DOHH2 (cell line): ENCODE measurements around the gene LAPTM5.

ENCODE experiments used
- H3F3A ChIP-seq: fragments of 200-600 bp; sonication (generic), shearing (Covaris generic); 2 replicates; pipeline ENCODE4 v1.6.0; 2016; ENCODE audit warnings: antibody characterized with exemption, mild to moderate bottlenecking; ENCODE audit not compliant: control insufficient read depth, insufficient read depth
- H3K27ac ChIP-seq: fragments of 200-600 bp; sonication (generic); 2 replicates; pipeline ENCODE4 v1.5.1; 2014; ENCODE audit warnings: low read depth, mild to moderate bottlenecking, low read length, moderate library complexity
- H3K27me3 ChIP-seq: fragments of 200-600 bp; sonication (generic); 2 replicates; pipeline ENCODE4 v1.6.1; 2014; ENCODE audit warnings: mild to moderate bottlenecking, low read length, mixed read lengths; ENCODE audit not compliant: control insufficient read depth
- H3K36me3 ChIP-seq: fragments of 200-600 bp; sonication (generic); 2 replicates; pipeline ENCODE4 v1.6.1; 2014; ENCODE audit warnings: mild to moderate bottlenecking, low read length, moderate library complexity, mixed read lengths; ENCODE audit not compliant: control insufficient read depth
- H3K4me1 ChIP-seq: fragments of 200-600 bp; sonication (generic); 2 replicates; pipeline ENCODE4 v1.6.1; 2014; ENCODE audit warnings: mild to moderate bottlenecking, low read length, mixed read lengths; ENCODE audit not compliant: control insufficient read depth
- H3K4me2 ChIP-seq: fragments of 200-600 bp; sonication (generic); 2 replicates; pipeline ENCODE4 v1.6.0; 2014; ENCODE audit warnings: mild to moderate bottlenecking, low read length, moderate library complexity
- H3K4me3 ChIP-seq: fragments of 200-600 bp; sonication (generic); 2 replicates; pipeline ENCODE4 v1.5.1; 2014; ENCODE audit warnings: mild to moderate bottlenecking, low read length, mixed read lengths
- H3K79me2 ChIP-seq: fragments of 200-600 bp; sonication (generic); 2 replicates; pipeline ENCODE4 v1.6.1; 2014; ENCODE audit warnings: mild to moderate bottlenecking, low read length, mixed read lengths; ENCODE audit not compliant: control insufficient read depth
- H3K9me2 ChIP-seq: fragments of 200-600 bp; sonication (generic); replicated peaks from 2 replicates; pipeline ENCODE4 v1.6.1; 2014; ENCODE audit warnings: mild to moderate bottlenecking, low read length, mixed read lengths; ENCODE audit not compliant: control insufficient read depth
- H3K9me3 ChIP-seq: fragments of 200-600 bp; sonication (generic); 2 replicates; pipeline ENCODE4 v1.6.1; 2014; ENCODE audit warnings: antibody characterized with exemption, low read length, mixed read lengths; ENCODE audit not compliant: control insufficient read depth, insufficient read depth
- H4K20me1 ChIP-seq: fragments of 200-600 bp; sonication (generic); 2 replicates; pipeline ENCODE4 v1.6.0; 2014; ENCODE audit warnings: low read depth, mild to moderate bottlenecking, antibody characterized with exemption, low read length, moderate library complexity; ENCODE audit not compliant: control insufficient read depth, insufficient read depth
- EZH2phosphoT487 ChIP-seq: fragments of 200-600 bp; sonication (generic); IDR thresholded peaks from 2 replicates; pipeline ENCODE4 v1.6.1; 2017; ENCODE audit warnings: borderline replicate concordance, mild to moderate bottlenecking, antibody characterized with exemption, low read length, moderate library complexity, mixed read lengths
- TF ChIP-seq, protein P1 (sequence below): fragments of 200-600 bp; sonication (generic); IDR thresholded peaks from one replicate; pipeline ENCODE4 v1.5.1; 2014; ENCODE audit warnings: antibody characterized with exemption, mild to moderate bottlenecking, low read depth, low read length; ENCODE audit not compliant: poor library complexity, severe bottlenecking

The LAPTM5 gene

GRCh38 chr1:30726236-30726635, 31.3 kb downstream of the LAPTM5 start:
- Histone ChIP-seq H3K9me3 (no peaks in the 10 kb centered on the region), H3K36me3 (no peaks in the 10 kb centered on the region), H3K27me3 (no peaks in the 10 kb centered on the region), H3F3A (no peaks in the 10 kb centered on the region), H3K4me2 (no peak overlapping the region), H3K27ac (no peak overlapping the region), H3K4me1 (peaks cover 38% of the 10 kb centered on the region), H3K4me3 (no peak overlapping the region), H3K79me2 (no peaks in the 10 kb centered on the region), H4K20me1 (0 out of 2 replicates have a peak, but pooled peaks cover 4% of the 10 kb centered on the region), H3K9me2 (no peaks in the 10 kb centered on the region)
- TF ChIP-seq, protein P1, sequence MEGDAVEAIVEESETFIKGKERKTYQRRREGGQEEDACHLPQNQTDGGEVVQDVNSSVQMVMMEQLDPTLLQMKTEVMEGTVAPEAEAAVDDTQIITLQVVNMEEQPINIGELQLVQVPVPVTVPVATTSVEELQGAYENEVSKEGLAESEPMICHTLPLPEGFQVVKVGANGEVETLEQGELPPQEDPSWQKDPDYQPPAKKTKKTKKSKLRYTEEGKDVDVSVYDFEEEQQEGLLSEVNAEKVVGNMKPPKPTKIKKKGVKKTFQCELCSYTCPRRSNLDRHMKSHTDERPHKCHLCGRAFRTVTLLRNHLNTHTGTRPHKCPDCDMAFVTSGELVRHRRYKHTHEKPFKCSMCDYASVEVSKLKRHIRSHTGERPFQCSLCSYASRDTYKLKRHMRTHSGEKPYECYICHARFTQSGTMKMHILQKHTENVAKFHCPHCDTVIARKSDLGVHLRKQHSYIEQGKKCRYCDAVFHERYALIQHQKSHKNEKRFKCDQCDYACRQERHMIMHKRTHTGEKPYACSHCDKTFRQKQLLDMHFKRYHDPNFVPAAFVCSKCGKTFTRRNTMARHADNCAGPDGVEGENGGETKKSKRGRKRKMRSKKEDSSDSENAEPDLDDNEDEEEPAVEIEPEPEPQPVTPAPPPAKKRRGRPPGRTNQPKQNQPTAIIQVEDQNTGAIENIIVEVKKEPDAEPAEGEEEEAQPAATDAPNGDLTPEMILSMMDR = no peak

GRCh38 chr1:30725450-30726095, 32.0 kb downstream of the LAPTM5 start:
- no peak overlapping the region for H3K4me3 ChIP-seq
- H4K20me1 ChIP-seq = 0 out of 2 replicates have a peak, but pooled peaks cover 4% of the 10 kb centered on the region
- peaks cover 35% of the 10 kb centered on the region for H3K4me1 ChIP-seq
- no peaks in the 10 kb centered on the region for H3K27me3 ChIP-seq
- no peak overlapping the region for H3K4me2 ChIP-seq
- no peaks in the 10 kb centered on the region for H3K9me3 ChIP-seq
- no peaks in the 10 kb centered on the region for H3K79me2 ChIP-seq
- H3F3A ChIP-seq = no peaks in the 10 kb centered on the region
- TF ChIP-seq EZH2phosphoT487 = no peak
- TF ChIP-seq, protein P1 = no peak
- no peak overlapping the region for H3K27ac ChIP-seq
- no peaks in the 10 kb centered on the region for H3K9me2 ChIP-seq
- H3K36me3 ChIP-seq = no peaks in the 10 kb centered on the region

DNA sequence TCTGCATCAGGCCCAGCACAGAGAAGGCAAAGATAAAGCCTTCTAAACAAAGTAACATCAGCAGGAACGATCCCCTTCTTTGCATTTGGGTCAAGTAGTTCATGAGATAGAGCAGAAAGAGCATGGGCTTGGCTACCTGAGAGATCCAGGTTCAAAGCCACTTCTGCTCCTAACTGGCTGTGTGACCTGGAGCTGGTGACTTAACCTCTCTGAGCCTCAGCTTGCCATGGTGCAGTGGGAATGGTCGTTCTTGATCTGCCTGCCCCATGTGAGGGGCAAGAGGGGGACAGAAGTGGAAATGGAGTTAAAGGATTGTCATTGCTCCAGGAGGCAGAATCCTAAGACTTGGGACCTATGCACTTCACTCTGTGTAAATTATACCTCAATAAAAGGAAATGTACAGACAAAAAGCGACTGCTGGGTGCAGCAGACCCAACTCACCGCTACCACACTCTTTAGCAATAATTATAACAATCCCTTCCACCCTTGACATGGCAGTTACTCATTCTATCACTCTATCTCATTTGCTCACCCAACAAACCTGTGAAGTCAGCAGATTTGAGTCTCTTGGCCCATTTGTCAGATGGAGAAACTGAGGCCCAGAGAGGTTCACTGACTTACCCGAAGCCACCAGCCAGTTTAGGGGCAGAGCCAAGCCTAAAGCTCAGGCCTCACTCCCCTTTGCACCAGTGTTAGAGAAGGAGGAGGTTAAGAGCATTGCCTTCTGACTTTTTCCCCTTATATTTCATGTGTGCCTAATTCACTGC, 32.7 kb downstream of the LAPTM5 start:
- no peak overlapping the region for H3K27ac ChIP-seq
- 0 out of 2 replicates have a peak, but pooled peaks cover 2% of the 10 kb centered on the region for H3F3A ChIP-seq
- no peak overlapping the region for H3K4me2 ChIP-seq
- H3K9me3 ChIP-seq = no peaks in the 10 kb centered on the region
- no peaks in the 10 kb centered on the region for H3K9me2 ChIP-seq
- no peaks in the 10 kb centered on the region for H3K36me3 ChIP-seq
- TF ChIP-seq EZH2phosphoT487 = no peak
- TF ChIP-seq, protein P1 = no peak
- H3K4me1 ChIP-seq = peaks cover 35% of the 10 kb centered on the region
- H4K20me1 ChIP-seq = 0 out of 2 replicates have a peak, but pooled peaks cover 4% of the 10 kb centered on the region
- no peak overlapping the region for H3K4me3 ChIP-seq
- no peaks in the 10 kb centered on the region for H3K27me3 ChIP-seq
- H3K79me2 ChIP-seq = no peaks in the 10 kb centered on the region
